ENCODE results near the gene NPR2.
A peak's percentile ranks its signal among the peaks of the same experiment; 100 is the strongest.

The NPR2 gene

DNA sequence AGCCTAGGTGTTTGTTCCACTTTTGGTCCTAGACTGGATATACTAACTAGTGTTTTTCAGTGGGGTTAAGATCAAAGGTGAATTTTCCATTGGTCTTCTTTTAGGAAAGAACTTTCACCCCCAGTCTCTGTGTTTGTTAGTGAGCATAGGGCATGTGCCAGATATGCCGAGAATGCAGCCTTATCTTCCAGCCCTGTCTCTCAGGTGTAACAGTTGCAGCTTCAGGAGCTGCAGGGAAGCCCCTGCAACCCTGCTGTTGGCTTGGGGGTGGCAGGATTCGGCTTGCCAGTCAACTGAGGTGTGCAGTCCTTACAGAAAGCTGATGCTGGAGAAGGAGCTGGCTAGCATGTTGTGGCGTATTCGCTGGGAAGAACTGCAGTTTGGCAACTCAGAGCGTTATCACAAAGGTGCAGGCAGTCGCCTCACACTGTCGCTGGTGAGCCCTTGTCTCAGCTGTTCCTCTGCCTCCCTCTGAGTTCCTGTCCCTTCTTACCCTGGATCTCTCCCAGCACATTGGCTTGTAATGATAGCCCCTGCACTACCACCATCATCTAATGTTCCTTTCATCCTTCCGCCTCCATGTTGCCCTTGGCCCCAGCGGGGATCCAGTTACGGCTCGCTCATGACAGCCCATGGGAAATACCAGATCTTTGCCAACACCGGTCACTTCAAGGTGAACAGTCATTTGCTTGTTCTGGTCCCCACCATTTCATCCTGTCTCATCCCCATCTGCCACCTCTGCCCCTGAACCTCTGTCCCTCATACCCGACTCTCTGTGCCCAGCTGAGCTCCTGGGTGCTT is 10.1 kb downstream of the NPR2 start:
- no peak for DNase-seq

DNA sequence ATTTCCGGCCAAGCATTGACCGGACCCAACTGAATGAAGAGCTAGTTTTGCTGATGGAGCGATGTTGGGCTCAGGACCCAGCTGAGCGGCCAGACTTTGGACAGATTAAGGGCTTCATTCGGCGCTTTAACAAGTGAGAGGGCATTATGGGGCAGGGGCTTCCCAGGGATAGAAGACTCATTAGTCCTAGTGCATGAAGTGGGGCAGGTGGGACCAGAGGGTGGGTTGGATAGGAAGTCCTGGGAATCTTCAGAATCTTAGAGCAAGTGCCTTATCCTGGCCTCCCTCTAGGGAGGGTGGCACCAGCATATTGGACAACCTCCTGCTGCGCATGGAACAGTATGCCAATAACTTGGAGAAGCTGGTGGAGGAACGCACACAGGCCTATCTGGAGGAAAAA is 14.7 kb downstream of the NPR2 start:
- DNase-seq = no peak

DNA sequence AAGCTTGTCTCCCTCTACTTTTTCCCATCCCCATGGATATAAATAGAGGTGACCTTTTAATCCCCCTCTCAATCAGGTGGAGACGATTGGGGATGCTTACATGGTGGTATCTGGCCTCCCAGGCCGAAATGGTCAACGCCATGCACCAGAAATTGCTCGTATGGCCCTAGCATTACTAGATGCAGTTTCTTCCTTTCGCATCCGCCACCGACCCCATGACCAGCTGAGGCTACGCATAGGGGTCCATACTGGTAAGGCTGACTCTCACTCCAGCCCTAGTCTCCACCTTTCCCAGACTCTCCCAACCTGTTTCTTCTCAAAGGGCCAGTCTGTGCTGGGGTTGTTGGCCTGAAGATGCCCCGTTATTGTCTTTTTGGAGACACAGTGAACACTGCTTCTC is 17.0 kb downstream of the NPR2 start:
- no peak for DNase-seq

DNA sequence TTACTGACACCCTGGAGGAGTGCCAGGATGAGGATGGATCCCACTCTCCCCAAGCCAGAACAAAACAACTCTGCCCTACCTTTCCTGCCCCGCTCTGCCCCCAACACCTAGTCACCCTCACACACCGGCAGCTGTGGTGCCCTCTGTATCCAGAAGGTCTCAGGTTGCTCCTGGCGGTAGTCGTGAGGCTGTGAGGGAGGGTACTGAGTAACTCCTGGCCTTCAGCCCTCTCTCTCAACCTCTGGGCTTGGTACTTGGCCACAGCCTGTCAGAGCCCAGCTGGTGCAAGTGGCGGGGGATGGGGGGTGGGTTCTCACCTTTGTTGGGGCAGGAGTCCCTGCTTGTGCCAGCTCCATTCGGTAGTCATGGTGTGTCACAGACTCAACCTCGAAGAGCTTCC is 18.7 kb downstream of the NPR2 start:
- DNase-seq = no peak

DNA sequence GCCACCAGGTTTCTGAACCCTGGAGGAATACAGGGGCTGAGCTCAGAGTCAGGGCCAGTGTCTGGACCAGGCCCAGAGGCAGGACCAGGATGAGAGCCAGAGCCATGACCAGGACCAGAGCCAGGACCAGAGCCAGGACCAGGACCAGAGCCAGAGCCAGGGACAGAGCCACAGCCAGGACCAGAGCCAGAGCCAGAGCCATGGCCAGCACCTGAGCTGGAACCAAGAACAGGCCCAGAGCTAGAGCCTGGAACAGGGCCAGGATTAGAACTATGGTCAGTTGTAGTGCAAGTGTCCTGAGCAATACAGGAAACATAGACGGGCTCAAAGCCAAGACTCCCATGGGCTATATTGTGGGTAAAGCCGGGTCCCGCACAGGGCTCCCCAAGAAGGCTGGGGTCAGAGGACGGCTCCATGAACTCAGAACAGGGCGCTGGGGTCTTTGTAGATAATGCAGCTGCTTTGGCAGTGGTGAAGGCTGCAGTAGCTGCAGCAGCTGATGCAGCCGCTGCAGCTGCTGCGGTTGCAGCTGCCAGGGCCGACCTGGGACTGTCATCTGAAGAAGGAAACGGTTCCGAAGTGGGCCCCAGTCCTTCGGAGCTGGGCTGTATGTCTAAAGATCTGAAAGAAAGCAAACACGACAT is 20.1 kb downstream of the NPR2 start:
- no peak for DNase-seq

DNA sequence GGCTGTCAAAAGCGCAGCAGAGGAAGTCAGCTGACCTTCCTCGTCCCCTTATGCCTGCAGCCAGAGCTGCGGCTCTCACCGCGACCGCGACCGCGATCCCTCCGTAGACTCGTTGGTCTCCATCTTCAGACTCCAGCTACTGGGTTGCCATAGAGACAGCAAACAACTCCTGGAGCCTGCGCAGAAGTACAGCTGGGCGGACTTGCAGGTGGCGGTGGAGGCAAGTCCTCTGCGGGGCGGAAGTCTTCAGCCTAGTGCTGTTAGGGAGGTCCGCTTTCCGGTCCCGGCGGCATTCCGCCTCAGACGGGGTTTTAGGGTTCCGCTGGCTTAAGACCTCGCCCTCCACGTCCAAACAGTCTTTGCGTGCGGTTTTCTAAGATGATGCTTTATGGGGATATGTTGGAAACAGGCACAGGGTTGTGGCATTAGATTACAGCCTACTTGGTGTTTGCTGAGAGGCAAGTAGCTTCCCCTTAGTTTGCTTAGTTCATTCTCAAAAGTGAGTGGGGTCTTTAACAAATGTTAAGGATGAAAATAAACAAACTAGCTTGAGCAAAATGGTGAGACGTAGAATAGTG is 20.7 kb downstream of the NPR2 start, which contains the start of gene SPAG8:
Gene SPAG8 (minus strand): TSS at position 238 of the 578 bp plus-strand sequence. CDS start 115 bp downstream, at position 123.
- DNase-seq = peak; percentile 92

DNA sequence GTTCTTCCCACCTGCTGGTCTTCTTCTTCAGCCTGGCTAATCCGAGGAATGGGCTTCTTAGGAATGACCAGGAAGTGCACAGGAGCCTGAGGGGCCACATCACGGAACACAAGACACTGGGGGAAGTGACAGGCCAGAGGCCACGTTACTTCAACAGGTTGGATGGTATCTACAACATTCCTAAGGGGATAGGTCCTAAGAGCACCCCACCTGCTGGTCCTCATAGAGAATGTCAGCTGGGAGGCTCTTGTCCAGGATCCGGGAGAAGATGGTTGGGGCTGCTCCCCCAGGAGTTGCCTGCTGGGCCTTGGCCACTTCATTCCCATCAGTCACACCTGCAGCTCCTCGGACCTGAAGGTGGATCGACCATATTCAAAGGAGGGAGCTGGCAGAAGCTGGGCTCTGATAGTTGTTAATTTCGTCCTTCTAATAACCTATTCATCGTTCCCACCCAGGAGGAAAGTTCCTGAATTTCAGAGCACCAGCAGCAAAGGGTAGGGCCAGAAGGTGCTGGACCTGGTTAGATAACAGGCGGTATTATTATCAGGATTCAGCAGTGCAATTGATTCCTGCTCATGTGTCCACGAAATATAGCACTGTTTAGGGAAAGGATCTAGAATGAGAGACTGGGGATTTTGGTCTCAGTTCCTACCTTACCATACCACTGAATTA is 22.2 kb downstream of the NPR2 start:
- DNase-seq = no peak

DNA sequence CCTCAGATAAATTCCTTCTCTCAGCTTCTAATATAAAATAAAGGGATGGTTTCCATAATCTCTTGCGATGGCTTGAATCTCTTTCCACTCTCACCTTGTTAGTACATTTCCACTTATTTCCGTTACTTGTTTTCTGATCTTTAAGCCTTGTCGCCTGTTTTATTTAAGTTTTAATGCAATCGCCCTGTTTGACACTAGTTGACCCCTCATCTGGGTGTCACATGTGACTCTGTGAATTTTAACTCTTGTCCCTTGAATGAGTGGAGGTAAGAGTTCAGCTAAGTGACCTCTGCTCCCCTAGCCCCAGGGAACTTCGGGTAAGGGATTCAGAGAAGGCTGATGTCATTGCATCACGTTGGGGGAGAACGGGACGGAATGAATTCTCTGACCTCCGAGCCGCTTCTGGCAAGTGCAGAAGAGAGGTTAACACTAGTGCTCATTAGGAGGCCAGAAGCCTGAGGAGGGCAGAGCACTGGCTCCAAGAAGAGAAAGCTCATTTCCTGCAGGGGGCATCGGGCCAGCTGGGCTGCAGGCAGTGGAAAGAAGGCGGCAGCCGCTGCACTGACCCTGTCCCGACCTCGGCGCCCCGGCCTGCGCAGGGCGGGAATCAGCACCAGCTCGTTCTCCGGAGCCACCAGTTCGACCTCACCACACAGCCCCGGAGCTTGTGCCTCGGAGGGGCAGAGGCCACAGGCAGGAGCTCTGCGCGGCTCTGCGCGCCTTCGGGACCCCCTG is 22.9 kb downstream of the NPR2 start:
- DNase-seq = no peak

DNA sequence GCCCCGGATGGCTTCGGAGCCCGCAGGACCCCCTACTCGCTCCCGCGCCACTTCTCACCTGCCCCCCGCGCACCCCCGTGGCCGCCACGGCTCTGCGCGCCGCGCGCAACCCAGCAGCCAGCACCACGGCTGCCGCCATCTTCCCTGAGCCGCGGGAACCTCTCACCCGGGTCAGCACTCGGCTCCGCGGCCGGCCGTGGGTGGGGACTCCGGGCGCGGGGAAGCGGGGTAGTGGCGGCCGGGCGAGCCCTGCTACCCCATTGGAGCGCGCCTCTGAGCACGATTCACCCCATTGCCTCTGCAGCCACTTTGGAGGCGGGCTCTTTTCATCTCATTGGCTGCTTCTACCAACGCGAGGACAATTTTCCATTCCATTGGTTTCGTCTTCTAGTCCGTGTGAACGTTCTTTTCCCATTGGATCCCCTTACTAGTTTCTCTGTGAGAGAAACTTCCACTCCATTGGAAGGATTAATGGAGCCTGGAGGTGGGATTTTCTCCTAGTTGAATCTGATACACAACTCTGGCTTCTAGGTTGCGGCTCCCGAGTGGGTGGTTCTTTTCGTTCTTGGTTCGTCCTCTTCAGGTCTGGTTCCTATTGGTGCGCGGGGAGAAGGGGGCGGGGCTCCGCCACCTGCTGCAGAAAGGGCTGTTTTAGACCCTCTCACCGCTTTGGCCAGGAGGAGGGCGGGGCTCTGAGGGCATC is 23.6 kb downstream of the NPR2 start, which contains the start of gene HINT2:
Gene HINT2 (minus strand): TSS at position 202 of the 703 bp plus-strand sequence. CDS start 63 bp downstream, at position 139.
- DNase-seq = peak; percentile 100

DNA sequence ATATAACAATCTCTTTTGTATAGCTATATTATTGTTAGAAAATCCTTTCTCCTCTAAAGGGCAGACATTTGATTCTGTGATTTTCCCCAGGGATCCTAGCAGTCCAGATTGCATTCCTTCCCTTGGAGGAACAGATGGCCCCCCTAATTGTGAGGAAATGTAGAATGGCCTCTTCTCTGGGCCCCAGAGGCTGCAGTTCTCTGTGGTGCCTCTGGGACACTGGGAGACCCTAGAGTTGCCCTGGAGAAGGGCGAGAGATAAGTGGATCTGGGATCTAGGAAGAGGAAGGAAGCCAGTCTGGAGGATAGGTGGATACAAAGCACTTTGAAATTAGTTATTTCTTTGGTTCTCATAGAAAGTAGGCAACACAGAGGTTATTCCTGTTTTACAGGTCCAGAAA is 25.3 kb downstream of the NPR2 start:
- DNase-seq = no peak

DNA sequence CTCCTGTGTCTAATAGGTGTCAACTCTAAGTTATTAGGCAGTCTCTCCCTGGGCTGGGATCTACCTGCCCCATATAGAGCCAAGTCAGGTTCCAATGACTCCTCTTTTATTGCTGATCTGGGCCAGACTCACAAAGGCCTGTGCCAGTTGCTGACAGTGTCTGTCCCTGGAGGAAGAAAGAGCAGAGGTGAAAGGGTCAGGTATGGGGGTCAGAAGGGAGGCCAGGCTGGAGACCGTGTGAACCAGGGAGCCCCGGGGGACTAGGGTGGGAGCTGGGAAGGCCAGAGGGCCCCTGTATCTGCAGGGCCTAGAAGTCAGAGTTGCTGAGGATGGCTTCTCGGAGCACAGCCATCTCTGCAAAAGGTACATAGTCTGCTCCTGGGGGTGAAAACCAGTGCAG is 26.9 kb downstream of the NPR2 start:
- no peak for DNase-seq

DNA sequence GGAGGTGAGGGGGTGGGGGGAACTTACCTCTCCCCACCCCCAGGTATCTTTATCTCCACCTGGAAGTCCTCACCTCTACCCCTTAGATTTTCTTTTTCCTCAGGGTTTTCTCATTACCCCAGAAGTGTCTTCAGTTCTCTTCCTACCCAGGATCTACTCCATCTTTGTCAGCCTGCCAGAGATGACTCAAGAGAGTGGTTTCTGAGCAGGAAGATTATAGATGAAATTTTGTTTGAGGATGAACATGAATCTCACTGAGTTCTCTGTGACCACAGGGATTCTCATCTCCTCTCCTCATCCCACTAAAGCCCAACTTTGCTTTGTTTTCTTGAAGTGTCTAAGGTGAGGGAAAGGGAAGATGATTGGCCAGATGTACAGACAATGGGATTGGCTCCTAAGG is 28.7 kb downstream of the NPR2 start:
- DNase-seq = no peak

DNA sequence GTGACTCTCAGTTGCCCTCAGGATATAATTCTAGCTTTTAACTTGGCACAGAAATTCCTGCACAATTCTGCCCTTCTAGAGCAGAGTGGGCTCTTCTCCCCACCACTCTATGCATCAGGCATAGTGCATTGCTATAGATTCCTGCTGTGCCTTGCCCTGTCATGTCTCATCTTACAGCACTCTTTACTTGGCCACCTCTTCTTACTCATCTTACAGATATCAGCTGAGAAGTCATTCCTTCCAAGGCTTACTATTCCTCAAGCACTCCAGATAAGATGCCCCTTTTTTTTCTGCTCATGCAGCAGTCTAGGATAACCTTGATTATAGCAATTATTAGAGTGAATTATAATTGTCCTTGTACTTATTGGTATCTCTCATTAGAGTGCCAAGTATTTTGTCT is 31.5 kb downstream of the NPR2 start:
- DNase-seq = no peak

DNA sequence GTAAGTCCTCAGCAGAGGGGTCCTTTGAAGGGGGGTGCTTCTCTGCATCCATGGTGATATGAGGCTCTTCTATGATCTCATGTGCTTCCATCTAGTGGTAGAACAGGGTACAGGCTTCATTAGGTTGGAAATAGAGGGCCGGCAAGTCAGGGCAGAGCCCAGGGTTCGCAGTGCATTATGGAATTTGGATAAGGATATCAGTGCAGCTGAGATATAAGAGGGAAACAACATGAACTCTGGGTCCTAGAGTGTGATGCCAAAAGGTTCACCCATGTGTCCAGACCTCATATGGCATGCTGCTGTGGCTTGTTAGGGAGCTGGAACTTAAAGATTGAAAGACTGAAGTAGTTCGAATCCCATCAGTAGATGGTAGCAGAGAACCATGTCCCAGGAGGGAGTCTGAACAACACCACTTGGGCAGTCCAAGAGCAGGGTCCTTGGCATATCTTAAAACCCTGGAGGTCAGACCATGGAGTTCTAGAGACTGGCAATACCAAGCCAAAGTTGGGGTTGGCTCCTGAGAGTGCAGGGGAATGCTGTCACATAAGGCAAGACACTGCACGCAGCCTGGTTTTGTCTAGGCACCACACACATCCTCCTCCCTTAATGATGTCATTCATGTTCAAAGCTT is 34.8 kb downstream of the NPR2 start:
- DNase-seq = peak; percentile 48

DNA sequence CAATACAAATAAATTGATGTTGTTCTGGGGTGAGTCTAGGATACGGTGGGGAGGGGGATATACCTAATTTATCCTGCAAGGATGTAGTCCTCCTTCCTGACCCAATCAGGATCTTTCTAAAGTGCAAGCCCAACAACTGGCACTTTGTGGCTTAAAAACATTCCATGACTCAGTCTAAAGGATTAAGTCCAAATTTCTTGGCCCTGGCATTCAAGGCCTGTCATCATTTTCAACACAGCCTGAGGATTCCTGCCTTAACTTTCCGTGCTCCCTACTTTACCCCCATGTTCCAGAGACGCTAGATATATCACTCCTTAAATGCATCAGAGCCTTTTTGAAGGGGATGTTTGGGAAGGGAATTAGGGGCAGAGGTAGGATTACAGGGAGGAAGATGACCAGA is 36.1 kb downstream of the NPR2 start:
- no peak for DNase-seq

DNA sequence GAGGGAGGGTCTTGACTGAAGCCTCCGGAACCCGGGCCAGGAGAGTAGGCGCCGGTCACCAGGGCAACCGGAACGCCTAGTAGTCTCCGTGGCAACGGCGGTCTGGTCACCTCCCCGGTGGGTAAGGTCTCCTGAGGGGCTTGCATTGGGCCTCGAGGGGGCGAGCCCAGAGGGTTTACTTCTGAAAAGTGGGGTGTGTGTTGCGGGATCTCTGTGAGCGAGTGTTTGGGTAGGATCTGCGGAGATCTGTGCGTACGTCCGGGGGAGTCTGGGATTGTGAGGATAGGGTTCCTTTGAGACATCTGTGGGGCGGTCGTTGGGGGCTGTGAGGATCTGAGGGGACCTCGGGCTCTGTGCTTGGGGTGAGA is 37.3 kb downstream of the NPR2 start, which contains the start of gene FAM221B:
Gene FAM221B (minus strand): TSS at position 17 of the 368 bp plus-strand sequence. CDS start 2,571 bp downstream, outside the sequence.
- no peak for DNase-seq

DNA sequence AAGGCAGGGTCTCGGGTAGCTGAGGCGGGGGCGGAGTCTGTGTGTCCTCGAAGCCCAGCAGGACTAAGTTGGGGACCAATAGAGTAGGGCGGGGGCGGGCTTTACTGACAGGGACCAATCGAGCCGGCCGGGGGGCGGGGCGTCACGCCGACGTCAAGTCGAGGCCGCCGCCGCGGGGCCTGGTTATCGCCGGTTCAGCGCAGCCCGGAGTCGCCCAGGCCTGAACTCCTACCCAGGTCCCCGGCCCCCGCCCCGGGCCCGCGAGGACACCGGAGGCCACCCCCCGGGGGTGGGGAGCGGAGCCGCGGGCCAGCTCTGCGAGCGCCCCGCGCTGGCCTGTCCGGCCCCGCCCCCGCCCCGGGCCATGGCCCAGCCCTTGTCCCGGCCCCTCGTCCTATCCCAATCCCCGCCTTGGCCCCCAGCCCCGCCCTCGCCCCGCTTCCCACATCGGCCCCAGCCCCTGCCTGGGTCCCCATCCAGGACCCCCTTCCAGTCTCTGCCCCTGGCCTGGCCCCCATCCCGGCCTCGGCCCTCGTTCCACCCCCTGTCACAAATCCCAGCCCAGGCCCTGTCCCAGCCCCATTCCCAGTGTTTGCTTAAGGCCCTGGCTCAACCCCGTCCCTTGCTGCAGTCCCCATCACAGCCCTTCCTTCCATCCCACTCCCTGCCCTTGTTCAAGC is 37.8 kb downstream of the NPR2 start, which contains the start of gene TMEM8B:
Gene TMEM8B (plus strand): TSS at position 145 of the 680 bp plus-strand sequence. CDS start 220 bp downstream, at position 365.
- DNase-seq = peak; percentile 75

DNA sequence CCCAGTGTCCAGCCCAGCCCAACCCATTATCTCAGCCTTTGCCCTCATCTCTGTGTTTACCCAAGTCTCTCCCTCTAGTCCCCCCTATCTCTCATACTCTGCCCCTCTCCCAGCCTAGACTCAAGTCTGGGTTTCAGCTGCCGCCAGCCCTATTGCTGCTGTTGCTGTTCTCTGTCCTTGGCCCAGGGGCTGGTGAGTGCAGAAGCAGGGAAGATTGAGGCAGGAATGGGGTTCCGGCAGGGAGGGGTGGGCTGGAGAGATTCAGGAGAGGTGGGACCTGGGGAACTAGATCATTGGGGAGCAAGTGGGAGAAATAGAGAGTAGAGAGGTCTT is 38.3 kb downstream of the NPR2 start:
- no peak for DNase-seq

DNA sequence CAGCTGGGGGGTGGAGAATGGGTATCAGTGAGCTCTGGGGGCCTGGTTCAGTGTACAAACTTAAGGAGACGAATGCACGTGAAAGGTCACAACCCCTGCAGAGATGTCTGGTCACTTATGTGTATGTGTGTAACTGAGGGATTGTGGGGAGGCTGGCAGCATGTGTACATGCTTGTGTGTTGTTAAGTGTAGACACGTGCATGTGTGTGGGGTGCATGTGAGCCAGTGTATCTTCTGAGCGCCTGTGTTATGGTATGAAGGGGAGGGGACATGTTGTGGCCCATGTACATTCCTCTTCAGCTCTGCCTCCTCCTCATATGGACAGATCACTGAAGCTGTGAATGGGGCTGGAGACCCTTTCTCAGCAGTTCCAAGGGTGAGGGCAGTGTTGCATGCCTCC is 39.6 kb downstream of the NPR2 start:
- no peak for DNase-seq

DNA sequence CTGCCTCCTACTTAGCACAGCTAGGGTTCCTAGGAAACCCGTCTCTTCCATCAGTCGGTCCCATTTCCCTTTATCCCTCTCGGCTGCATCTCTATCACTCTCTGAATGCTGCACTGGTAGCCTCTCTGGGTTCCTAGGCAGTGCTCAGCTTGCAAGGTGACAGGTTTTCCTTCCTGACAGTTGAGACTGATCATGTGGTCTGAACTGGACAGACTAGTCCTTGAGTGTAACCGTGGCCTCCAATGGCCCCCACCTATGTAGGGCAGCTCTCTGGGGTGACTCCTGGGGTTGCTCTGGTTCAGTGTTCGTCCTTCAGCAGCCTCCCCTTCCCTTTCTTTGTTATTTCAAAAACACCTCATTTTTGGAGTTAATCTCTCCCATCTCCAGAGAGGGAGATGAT is 41.4 kb downstream of the NPR2 start:
- no peak for DNase-seq

Data from NCI-H526 treated with DMSO at 0.1 percent for 48 hours (cell line).